OCI-LY1 (cell line): Measurements from ENCODE around the gene TMEM203.

ENCODE experiments used
- CTCF ChIP-seq: fragments of 200-600 bp; sonication (generic), shearing (Covaris generic); IDR thresholded peaks from 2 replicates; pipeline ENCODE4 v1.5.1; 2017; ENCODE audit warnings: mild to moderate bottlenecking, antibody characterized with exemption, low read length, moderate library complexity, mixed read lengths
- EZH2 ChIP-seq: fragments of 200-600 bp; sonication (generic), shearing (Covaris generic); IDR thresholded peaks from 2 replicates; pipeline ENCODE4 v1.8.0; 2017; ENCODE audit warnings: borderline replicate concordance, mixed run types, mild to moderate bottlenecking, antibody characterized with exemption, low read length, moderate library complexity, mixed read lengths

DNA sequence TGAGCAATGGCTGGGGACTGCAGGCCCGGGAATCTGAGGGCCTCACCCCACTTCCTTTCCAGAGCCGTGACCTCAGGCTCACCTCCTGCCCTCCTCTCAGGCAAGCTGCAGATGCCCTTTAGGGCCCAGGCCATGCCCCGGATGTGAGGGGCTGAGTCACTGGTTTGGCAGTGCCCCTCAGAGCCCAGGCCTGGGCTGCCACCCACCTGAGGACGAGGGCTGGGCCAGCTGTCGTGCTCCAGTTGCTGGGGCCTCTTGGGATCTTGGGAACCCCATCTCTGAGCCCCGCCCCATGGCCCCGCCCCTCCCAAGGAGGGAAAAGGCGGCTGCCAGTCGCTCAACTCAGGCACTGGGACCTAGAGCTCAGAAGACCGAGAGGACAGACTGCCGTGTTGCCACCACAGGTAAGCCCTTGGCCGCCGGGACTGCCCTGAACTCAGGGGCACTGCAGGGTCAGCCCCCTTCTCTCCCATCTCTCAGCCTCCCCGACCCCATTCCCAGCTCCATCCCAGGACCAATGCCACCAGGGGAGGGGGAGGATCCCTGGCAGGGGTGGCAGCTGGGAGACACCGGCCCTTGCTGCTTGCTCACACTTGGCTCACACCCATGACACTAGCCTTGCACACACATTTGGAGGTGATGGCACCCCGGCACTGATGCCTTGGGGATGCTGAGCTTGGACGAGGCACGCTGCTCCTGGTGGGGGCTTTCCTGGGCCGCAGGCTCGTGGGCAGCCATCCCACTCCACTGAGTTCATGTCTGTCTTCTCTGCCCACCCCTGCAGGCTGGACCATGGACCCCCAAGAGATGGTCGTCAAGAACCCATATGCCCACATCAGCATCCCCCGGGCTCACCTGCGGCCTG is 19.6 kb upstream of the TMEM203 start, which contains the start of gene CYSRT1:
- TF ChIP-seq CTCF, result no peak
- TF ChIP-seq EZH2, result no peak
